PC-9 (cell line): Measurements from ENCODE around the gene MCAT.

Source experiments
- EZH2 ChIP-seq: fragments of 200-600 bp; sonication (generic); IDR thresholded peaks from 2 replicates; pipeline ENCODE4 v1.8.0; 2017; ENCODE audit warnings: antibody characterized with exemption, low read depth
- TF ChIP-seq, protein P1 (sequence below): fragments of 200-600 bp; sonication (generic); conservative IDR thresholded peaks from 2 replicates; pipeline ENCODE4 v1.6.1; 2017; ENCODE audit warnings: mixed run types, antibody characterized with exemption, mild to moderate bottlenecking, moderate library complexity

DNA sequence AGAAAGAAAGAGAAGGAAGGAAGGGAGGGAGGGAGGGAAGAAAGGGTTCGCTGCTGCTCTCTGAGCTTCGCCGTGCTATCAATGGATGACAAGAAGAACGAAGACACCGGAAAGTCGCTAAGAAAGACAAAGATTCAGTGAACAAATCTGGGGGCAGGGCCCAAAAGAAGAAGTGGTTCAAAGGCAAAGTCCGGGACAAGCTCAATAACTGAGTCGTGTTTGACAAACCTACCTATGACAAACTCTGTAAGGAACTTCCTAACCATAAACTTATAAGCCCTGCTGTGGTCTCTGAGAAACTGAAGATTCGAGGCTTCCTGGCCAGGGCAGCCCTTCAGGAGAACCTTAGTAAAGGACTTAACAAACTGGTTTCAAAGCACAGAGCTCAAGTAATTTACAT, 51.1 kb downstream of the MCAT start:
- TF ChIP-seq, protein P1, sequence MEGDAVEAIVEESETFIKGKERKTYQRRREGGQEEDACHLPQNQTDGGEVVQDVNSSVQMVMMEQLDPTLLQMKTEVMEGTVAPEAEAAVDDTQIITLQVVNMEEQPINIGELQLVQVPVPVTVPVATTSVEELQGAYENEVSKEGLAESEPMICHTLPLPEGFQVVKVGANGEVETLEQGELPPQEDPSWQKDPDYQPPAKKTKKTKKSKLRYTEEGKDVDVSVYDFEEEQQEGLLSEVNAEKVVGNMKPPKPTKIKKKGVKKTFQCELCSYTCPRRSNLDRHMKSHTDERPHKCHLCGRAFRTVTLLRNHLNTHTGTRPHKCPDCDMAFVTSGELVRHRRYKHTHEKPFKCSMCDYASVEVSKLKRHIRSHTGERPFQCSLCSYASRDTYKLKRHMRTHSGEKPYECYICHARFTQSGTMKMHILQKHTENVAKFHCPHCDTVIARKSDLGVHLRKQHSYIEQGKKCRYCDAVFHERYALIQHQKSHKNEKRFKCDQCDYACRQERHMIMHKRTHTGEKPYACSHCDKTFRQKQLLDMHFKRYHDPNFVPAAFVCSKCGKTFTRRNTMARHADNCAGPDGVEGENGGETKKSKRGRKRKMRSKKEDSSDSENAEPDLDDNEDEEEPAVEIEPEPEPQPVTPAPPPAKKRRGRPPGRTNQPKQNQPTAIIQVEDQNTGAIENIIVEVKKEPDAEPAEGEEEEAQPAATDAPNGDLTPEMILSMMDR, result no peak
- no peak for TF ChIP-seq EZH2
